K562 (cell line): ENCODE results near the gene DCAKD. TPM values are rescaled to one million over a fixed set of nuclear protein-coding genes. Genes with fewer than 3 reads are reported as not detected.

Source experiments
- ATAC-seq: fragments of 200-7000 bp; cut with Tn5 transposase; 3 replicates; pipeline ENCODE4 v1.9.1; 2020; ENCODE audit warnings: moderate library complexity
- BruUV-seq: library from RNA; stranded (reverse); fragments of 400-500 nt; replicated peaks from 2 replicates; lab custom pipeline; 2021; lab: Mats Ljungman, UMichigan
- CTCF ChIA-PET: fragments of 300-600 bp; formaldehyde crosslinking; extraction: SDS; loops from one replicate; lab custom pipeline; 2021; ENCODE audit warnings: low intra/inter-chr PET ratio; lab: Yijun Ruan, JAX
- POLR2A ChIA-PET: fragments of 300-600, 350-650 bp; sonication (Branson Sonifier 250); formaldehyde crosslinking; extraction: SDS; loops from one replicate; lab custom pipeline; 2021; ENCODE audit warnings: antibody characterized with exemption, inconsistent platforms; lab: Yijun Ruan, JAX
- DNase-seq, 4 experiments: peaks; one replicate each; pipeline versions ENCODE4 v3.0.0 to v3.0.0-alpha.2; 2011 to 2018; ENCODE audit warnings: low spot score in 3 of 4, mixed read lengths in 3 of 4; ENCODE audit errors: extremely low read depth in 1 of 4
- FAIRE-seq: peaks from 2 replicates; lab custom pipeline; 2011; peaks lifted over from hg19 to GRCh38; lab: Jason Lieb, UNC
- H2AFZ ChIP-seq: 2 replicates; pipeline ENCODE4 v1.6.0; 2011; ENCODE audit warnings: low read depth, low read length, control low read depth, inconsistent platforms
- H3K27ac ChIP-seq: fragments of 200-600 bp; 3 replicates; pipeline ENCODE4 v1.8.0; 2011; ENCODE audit warnings: low read depth, mild to moderate bottlenecking, control low read depth, inconsistent platforms, low read length, moderate library complexity, mixed read lengths; ENCODE audit errors: extremely low read depth
- H3K27me3 ChIP-seq, 2 experiments: fragments of 300-600 bp in 1 of 2; 2 replicates in 1 of 2; 3 replicates in 1 of 2; pipeline versions ENCODE4 v1.6.0 to v1.8.0; 2011; ENCODE audit warnings: inconsistent platforms in 2 of 2, low read length in 2 of 2, mild to moderate bottlenecking in 1 of 2, mixed read lengths in 1 of 2, moderate library complexity in 1 of 2; ENCODE audit not compliant: control insufficient read depth in 2 of 2, insufficient read depth in 2 of 2
- H3K36me3 ChIP-seq: fragments of 300-600 bp; 3 replicates; pipeline ENCODE4 v1.8.0; 2011; ENCODE audit warnings: mild to moderate bottlenecking, low read length, inconsistent platforms; ENCODE audit not compliant: control insufficient read depth, insufficient read depth
- H3K4me1 ChIP-seq, 2 experiments: fragments of 200-600 bp in 1 of 2; replicated peaks in 1 of 2; 2 replicates in 1 of 2; 3 replicates in 1 of 2; pipeline versions ENCODE4 v1.5.1 to v1.8.0; 2011; ENCODE audit warnings: inconsistent platforms in 2 of 2, low read length in 2 of 2, mild to moderate bottlenecking in 1 of 2, mixed read lengths in 1 of 2, moderate library complexity in 1 of 2; ENCODE audit not compliant: control insufficient read depth in 2 of 2, insufficient read depth in 2 of 2
- H3K4me2 ChIP-seq: 2 replicates; pipeline ENCODE4 v1.6.1; 2011; ENCODE audit warnings: low read length, control low read depth, inconsistent platforms, mixed read lengths; ENCODE audit not compliant: insufficient read depth
- H3K4me3 ChIP-seq: fragments of 200-600 bp; sonication (generic), shearing (Covaris generic); 2 replicates; pipeline ENCODE4 v1.5.1; 2016; ENCODE audit warnings: control low read depth, inconsistent platforms
- H3K79me2 ChIP-seq: fragments of 200-600 bp; 3 replicates; pipeline ENCODE4 v1.8.0; 2011; ENCODE audit warnings: low read length, inconsistent platforms; ENCODE audit not compliant: control insufficient read depth, insufficient read depth
- H3K9ac ChIP-seq, 2 experiments: 2 replicates each; pipeline versions ENCODE4 v1.6.0 to v1.6.1; 2011; ENCODE audit warnings: low read depth in 2 of 2, low read length in 2 of 2, control low read depth in 1 of 2, inconsistent platforms in 1 of 2, mild to moderate bottlenecking in 1 of 2, mixed read lengths in 1 of 2; ENCODE audit not compliant: insufficient read depth in 1 of 2
- H3K9me1 ChIP-seq: one replicate; pipeline ENCODE4 v1.6.0; 2011; ENCODE audit warnings: inconsistent platforms, mild to moderate bottlenecking, low read length, moderate library complexity; ENCODE audit not compliant: control insufficient read depth, insufficient read depth
- H3K9me3 ChIP-seq: replicated peaks from 2 replicates; pipeline ENCODE4 v1.5.1; 2011; ENCODE audit warnings: low read depth, low read length, inconsistent platforms; ENCODE audit not compliant: control insufficient read depth, insufficient read depth
- H4K20me1 ChIP-seq: replicated peaks from 2 replicates; pipeline ENCODE4 v1.6.1; 2011; ENCODE audit warnings: low read length, inconsistent platforms, mixed read lengths; ENCODE audit not compliant: control insufficient read depth, insufficient read depth
- BACH1 ChIP-seq: fragments of 200-800 bp; sonication (Bioruptor generic); IDR thresholded peaks from 2 replicates; pipeline ENCODE4 v1.6.1; 2016; ENCODE audit warnings: missing genetic modification characterization, missing compliant biosample characterization
- CEBPB ChIP-seq: fragments of 450-650 bp; IDR thresholded peaks from 2 replicates; pipeline ENCODE4 v1.6.1; 2016; ENCODE audit warnings: missing genetic modification characterization, missing compliant biosample characterization
- E2F6 ChIP-seq, 2 experiments: IDR thresholded peaks; 2 replicates each; pipeline ENCODE4 v1.6.1; 2011; ENCODE audit warnings: borderline replicate concordance in 1 of 2, control low read depth in 1 of 2, low read depth in 1 of 2, low read length in 1 of 2, mild to moderate bottlenecking in 1 of 2, mixed read lengths in 1 of 2, moderate library complexity in 1 of 2; ENCODE audit not compliant: insufficient read depth in 1 of 2, insufficient read length in 1 of 2, poor library complexity in 1 of 2, severe bottlenecking in 1 of 2; ENCODE audit errors: extremely low read depth in 1 of 2
- IRF2 ChIP-seq: sonication (generic); formaldehyde crosslinking; IDR thresholded peaks from 2 replicates; pipeline ENCODE4 v1.8.1; 2022; ENCODE audit warnings: mild to moderate bottlenecking, missing genetic modification reagents
- MNT ChIP-seq, 2 experiments: fragments of 450-650 bp; conservative IDR thresholded peaks; 2 replicates each; pipeline ENCODE4 v1.6.1; 2017; ENCODE audit warnings: mild to moderate bottlenecking in 2 of 2, moderate library complexity in 2 of 2
- NFXL1 ChIP-seq: fragments of 450-650 bp; formaldehyde crosslinking; IDR thresholded peaks from 2 replicates; pipeline ENCODE4 v1.4.0; 2021; ENCODE audit warnings: mild to moderate bottlenecking
- POLR2AphosphoS5 ChIP-seq: IDR thresholded peaks from 2 replicates; pipeline ENCODE4 v1.6.1; 2011; ENCODE audit warnings: mild to moderate bottlenecking, low read depth, low read length, moderate library complexity; ENCODE audit not compliant: control insufficient read depth, insufficient read depth
- POLR2B ChIP-seq: fragments of 450-650 bp; IDR thresholded peaks from 2 replicates; pipeline ENCODE4 v1.6.1; 2018; ENCODE audit warnings: low read depth; ENCODE audit not compliant: partially characterized antibody
- ZNF133 ChIP-seq: fragments of 250-450 bp; sonication (Bioruptor Pico); IDR thresholded peaks from 2 replicates; pipeline ENCODE4 v1.4.0; 2020; ENCODE audit warnings: mild to moderate bottlenecking
- WGBS: fragments of 100-300 bp; shearing (Covaris generic); methylation state at CpG from one replicate; pipeline ENCODE4 v1.1.6; 2016; ENCODE audit warnings: low coverage, mixed read lengths; ENCODE audit not compliant: insufficient coverage; ENCODE audit errors: missing lambda C conversion rate; 5-methylcytosine and 5-hydroxymethylcytosine counted together
- in situ Hi-C: fragments of 300-500 bp; cut with MboI; formaldehyde crosslinking; loops from 4 replicates; pipeline ENCODE4 v1.15.0; 2018; ENCODE audit warnings: inconsistent platforms, mixed read lengths
- intact Hi-C: fragments of 100-400 bp; cut with micrococcal nuclease; formaldehyde crosslinking; loops from 2 replicates; pipeline ENCODE4 v1.14.2; 2022
- polyA plus RNA-seq, 8 experiments: library from polyadenylated mRNA; depleted of rRNA in 4 of 8; stranded (reverse) in 5 of 8; unstranded in 3 of 8; fragments of >200 nt; fragmentation: Nextera tagmentation in 2 of 8; fragmentation: Illumina TruSeq in 1 of 8; extraction: Ambion mirVana in 2 of 8; extraction: Trizol in 1 of 8; gene quantifications; 2 replicates each; pipeline versions ENCODE4 v1.2.1 to v1.2.3, GENCODE V29; 2011 to 2014; ENCODE audit warnings: inconsistent platforms in 1 of 8, missing spikeins in 1 of 8
- total RNA-seq, 7 experiments: library from RNA; depleted of rRNA in 6 of 7; stranded (reverse); fragments of >200 nt in 6 of 7; fragmentation: Illumina TruSeq in 2 of 7; extraction: Trizol in 2 of 7; gene quantifications; 2 replicates each; pipeline versions ENCODE4 v1.2.1 to v1.2.3, GENCODE V29; 2011 to 2021; ENCODE audit warnings: low replicate concordance in 1 of 7
- TF ChIP-seq, protein P1 (sequence below): fragments of 250-450 bp; sonication (Bioruptor Pico); IDR thresholded peaks from 2 replicates; pipeline ENCODE4 v1.8.0; 2022; ENCODE audit warnings: moderate library complexity, mild to moderate bottlenecking, inconsistent platforms

The DCAKD gene
- total and polyA plus RNA-seq, 9 of the 15 experiments (the other 6 are each of a cell fraction or from before 2014, with no cell fraction given): 7.9 to 35.5 (median 21.4) TPM

GRCh38 chr17:45093444-45094110 lies 42.1 kb upstream of the DCAKD start:
- intact Hi-C loops (no loop called here), in situ Hi-C loops (no loop called here)
- no peaks in the 10 kb centered on the region for H3K9me1 ChIP-seq
- H3K9me3 ChIP-seq: no peaks in the 10 kb centered on the region
- BruUV-seq: no TSS peak
- peaks cover 94% of the 10 kb centered on the region for H3K36me3 ChIP-seq
- ChIA-PET CTCF (interaction anchor here (0.9 kb wide), 1 partner anchor 11 kb away, joined by 6 read pairs; no protein-coding TSS in a partner anchor), POLR2A (interaction anchor here (0.6 to 1.6 kb wide), 2 partner anchors 32 to 51 kb away, joined by 3 read pairs; partner anchors contain the start of gene NMT1)
- no peaks in the 10 kb centered on the region for H3K4me1 ChIP-seq
- H3K27ac ChIP-seq: no peak overlapping the region
- H4K20me1 ChIP-seq: peaks cover 5% of the 10 kb centered on the region; the same call in 1 of the 2 replicates
- ATAC-seq (no peak), DNase-seq (no peak), FAIRE-seq (no peak)
- TF ChIP-seq IRF2: no peak
- TF ChIP-seq, protein P1, sequence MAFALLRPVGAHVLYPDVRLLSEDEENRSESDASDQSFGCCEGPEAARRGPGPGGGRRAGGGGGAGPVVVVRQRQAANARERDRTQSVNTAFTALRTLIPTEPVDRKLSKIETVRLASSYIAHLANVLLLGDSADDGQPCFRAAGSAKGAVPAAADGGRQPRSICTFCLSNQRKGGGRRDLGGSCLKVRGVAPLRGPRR (CRISPR knock-in tag): no peak
- no peak for TF ChIP-seq MNT (conservative IDR thresholded peaks at IDR 0.05)
- no peak for TF ChIP-seq POLR2B
- no peak for TF ChIP-seq CEBPB (tag)
- no peak for TF ChIP-seq POLR2AphosphoS5
- TF ChIP-seq NFXL1 (CRISPR knock-in tag): no peak
- TF ChIP-seq BACH1: no peak
- TF ChIP-seq E2F6 (IDR thresholded peaks at IDR 0.05; ENCODE audit: borderline replicate concordance in 1 of 2, extremely low read depth in 1 of 2, insufficient read depth in 1 of 2, insufficient read length in 1 of 2, low read depth in 1 of 2, low read length in 1 of 2, poor library complexity in 1 of 2, severe bottlenecking in 1 of 2): no peak
- TF ChIP-seq ZNF133: no peak
- no peak overlapping the region for H2AFZ ChIP-seq
- WGBS: 82% methylated on average over 13 of the region's 13 CpGs
- H3K27me3 ChIP-seq: no peaks in the 10 kb centered on the region
- no peak overlapping the region for H3K4me3 ChIP-seq
- no peak overlapping the region for H3K4me2 ChIP-seq
- no peak overlapping the region for H3K9ac ChIP-seq
- no peaks in the 10 kb centered on the region for H3K79me2 ChIP-seq
